Lung (tissue), 12 donors: ENCODE measurements around the gene NKAIN2. TPM values are rescaled to one million over a fixed set of nuclear protein-coding genes. Genes with fewer than 3 reads are reported as not detected.
A peak's percentile ranks its signal among the peaks of the same experiment; 100 is the strongest.

Source experiments
- ATAC-seq: fragments of 200-7000 bp; cut with Tn5 transposase; one replicate; pipeline ENCODE4 v1.9.1; 2020; ENCODE audit warnings: moderate number of reproducible peaks; ENCODE audit not compliant: insufficient read depth, low FRiP score
- DNase-seq, 3 donors: peaks; one replicate each; pipeline ENCODE4 v3.0.0-alpha.2; 2013 to 2017
- H3K27ac ChIP-seq, 2 donors: one replicate each; pipeline ENCODE4 v1.5.1; 2013; ENCODE audit warnings: mild to moderate bottlenecking in 2 of 2, moderate library complexity in 2 of 2, control low read depth in 1 of 2, inconsistent platforms in 1 of 2, low read depth in 1 of 2, low read length in 1 of 2
- H3K27me3 ChIP-seq, 3 donors: one replicate each; pipeline ENCODE4 v1.5.1; 2013; ENCODE audit warnings: low read length in 2 of 3; ENCODE audit not compliant: control insufficient read depth in 3 of 3, insufficient read depth in 3 of 3
- H3K36me3 ChIP-seq, 4 donors: one replicate each; pipeline ENCODE4 v1.5.1; 2013; ENCODE audit warnings: low read length in 4 of 4, mild to moderate bottlenecking in 1 of 4, moderate library complexity in 1 of 4; ENCODE audit not compliant: control insufficient read depth in 4 of 4, insufficient read depth in 4 of 4
- H3K4me1 ChIP-seq, 5 donors: one replicate each; pipeline ENCODE4 v1.5.1; 2013; ENCODE audit warnings: low read length in 5 of 5, mild to moderate bottlenecking in 2 of 5, moderate library complexity in 1 of 5; ENCODE audit not compliant: control insufficient read depth in 5 of 5, insufficient read depth in 5 of 5
- H3K4me3 ChIP-seq: one replicate; pipeline ENCODE4 v1.5.1; 2013; ENCODE audit warnings: mild to moderate bottlenecking, control low read depth, moderate library complexity
- H3K9ac ChIP-seq, 2 donors: one replicate each; pipeline ENCODE4 v1.5.1; 2013; ENCODE audit warnings: low read length in 2 of 2, control low read depth in 1 of 2; ENCODE audit not compliant: insufficient read depth in 1 of 2
- H3K9me3 ChIP-seq, 4 donors: one replicate each; pipeline ENCODE4 v1.5.1; 2013; ENCODE audit warnings: low read length in 3 of 4, mild to moderate bottlenecking in 1 of 4, moderate library complexity in 1 of 4; ENCODE audit not compliant: control insufficient read depth in 4 of 4, insufficient read depth in 3 of 4
- CTCF ChIP-seq: IDR thresholded peaks from 2 replicates; pipeline ENCODE4 v1.5.1; 2012; ENCODE audit warnings: mild to moderate bottlenecking; ENCODE audit errors: control extremely low read depth, extremely low read depth
- WGBS, 2 donors: extraction: QIAGEN DNeasy Blood & Tissue Kit; methylation state at CpG; one replicate each; pipeline ENCODE4 v1.1.7; 2013; 5-methylcytosine and 5-hydroxymethylcytosine counted together
- polyA plus RNA-seq, 2 donors: library from polyadenylated mRNA; stranded (reverse); fragments of 200-250 nt; gene quantifications; one replicate each; pipeline ENCODE4 v1.2.1, GENCODE V29; 2013
- total RNA-seq, 2 donors: library from RNA; depleted of rRNA in 1 of 2; stranded (reverse); fragments of >200 nt in 1 of 2; gene quantifications; one replicate each; pipeline ENCODE4 v1.2.1, GENCODE V29; 2014 to 2021
- donor health status: control.
- donor health status: control.
- donor health status: Bipolar disorder and iron deficiency.
- donor health status: healthy.
- donor health status: DM: yes; HTN: yes; CAD: no.

Gene NKAIN2
- total and polyA plus RNA-seq, 4 donors, result 0.01 to 4.4 TPM; not detected in 2

- WGBS, 2 donors, result 52 to 60% methylated on average over 2 of the region's 2 CpGs
Observed at GRCh38 chr6:124371974-124372475, 568.4 kb downstream of the NKAIN2 start.

GRCh38 chr6:124373386-124373785 lies 569.7 kb downstream of the NKAIN2 start:
- WGBS, 2 donors, result 44 to 67% methylated on average over 1 of the region's 1 CpG
- H3K4me1 ChIP-seq, result peaks cover 0 to 12% (median 0%) of the 10 kb centered on the region in 5 donors

More at GRCh38 chr6:124371974-124372475, 568.4 kb downstream of the NKAIN2 start:
- no peak for ATAC-seq
- no peak overlapping the region for H3K27ac ChIP-seq
- TF ChIP-seq CTCF, result no peak
- peak overlapping the region in 1 of 2 donors; percentile 39 for H3K9ac ChIP-seq
- no peaks in the 10 kb centered on the region for H3K9me3 ChIP-seq
- H3K4me3 ChIP-seq, result no peak overlapping the region
- H3K4me1 ChIP-seq, result peaks cover 0 to 12% (median 0%) of the 10 kb centered on the region in 5 donors
- H3K36me3 ChIP-seq, result no peaks in the 10 kb centered on the region
- DNase-seq, result peak; percentile 21 to 84 (median 74)
- H3K27me3 ChIP-seq, result no peaks in the 10 kb centered on the region

GRCh38 chr6:124389127-124389526 lies 585.5 kb downstream of the NKAIN2 start:
- no peak for ATAC-seq
- Histone ChIP-seq H3K36me3 (no peaks in the 10 kb centered on the region), H3K9me3 (no peaks in the 10 kb centered on the region), H3K27me3 (no peaks in the 10 kb centered on the region), H3K4me1 (peaks cover 0 to 4% (median 0%) of the 10 kb centered on the region in 5 donors), H3K27ac (no peak overlapping the region), H3K9ac (no peak overlapping the region), H3K4me3 (no peak overlapping the region)
- no peak for TF ChIP-seq CTCF
- no peak for DNase-seq

More at GRCh38 chr6:124373386-124373785, 569.7 kb downstream of the NKAIN2 start:
- ATAC-seq (no peak), DNase-seq (no peak)
- Histone ChIP-seq H3K27ac (no peak overlapping the region), H3K9me3 (no peaks in the 10 kb centered on the region), H3K27me3 (no peaks in the 10 kb centered on the region), H3K4me3 (no peak overlapping the region), H3K9ac (no peak overlapping the region), H3K36me3 (no peaks in the 10 kb centered on the region)
- TF ChIP-seq CTCF, result no peak

- Histone ChIP-seq H3K4me1 (peaks cover 0 to 4% (median 0%) of the 10 kb centered on the region in 5 donors), H3K27ac (no peak overlapping the region), H3K9me3 (no peaks in the 10 kb centered on the region), H3K27me3 (no peaks in the 10 kb centered on the region), H3K9ac (no peak overlapping the region), H3K4me3 (no peak overlapping the region), H3K36me3 (no peaks in the 10 kb centered on the region)
- 92 to 93% methylated on average over 4 of the region's 4 CpGs for WGBS, 2 donors
- ATAC-seq (no peak), DNase-seq (no peak)
- TF ChIP-seq CTCF, result no peak
Observed at GRCh38 chr6:124393536-124393935, 589.9 kb downstream of the NKAIN2 start.
